Measurements from ENCODE around the gene RNFT2. TPM values are rescaled to one million over a fixed set of nuclear protein-coding genes. Genes with fewer than 3 reads are reported as not detected.

Gene RNFT2
- total RNA-seq, 4 donors from 2014 or later: 0.31 to 0.54 TPM; not detected in 2

DNA sequence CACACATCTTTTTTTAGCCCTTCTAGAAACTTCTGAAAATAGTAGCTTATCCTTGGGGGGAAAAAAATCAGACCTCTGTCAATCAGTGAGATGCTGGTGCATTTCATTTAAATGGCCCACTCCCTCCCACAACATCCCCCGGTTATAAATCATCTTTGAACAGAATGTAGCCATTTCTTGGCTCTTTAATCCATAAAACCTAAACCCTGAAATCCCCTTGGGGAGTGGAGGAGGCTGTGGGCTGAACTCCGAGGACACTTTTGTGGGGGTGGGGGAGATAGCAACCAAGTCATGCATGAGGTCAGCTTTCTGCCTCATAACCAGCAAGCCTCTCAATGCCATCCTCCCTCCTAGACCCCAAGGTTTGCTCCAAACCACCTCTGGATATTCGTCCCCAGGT is 122.1 kb downstream of the RNFT2 start:
- Histone ChIP-seq H3K9me3 (no peaks in the 10 kb centered on the region), H3K27ac (no peak overlapping the region), H3K36me3 (no peaks in the 10 kb centered on the region), H3K27me3 (peaks cover 71% of the 10 kb centered on the region), H3K4me1 (peaks cover 0 to 25% (median 0%) of the 10 kb centered on the region in 3 donors), H3K4me3 (peak overlapping the region in 1 of 2 donors; percentile 23)
- no peak for TF ChIP-seq POLR2AphosphoS5 (IDR thresholded peaks at IDR 0.05)
- TF ChIP-seq POLR2A (IDR thresholded peaks at IDR 0.05): no peak
- TF ChIP-seq EP300 (IDR thresholded peaks at IDR 0.05): no peak
- TF ChIP-seq, protein P1, sequence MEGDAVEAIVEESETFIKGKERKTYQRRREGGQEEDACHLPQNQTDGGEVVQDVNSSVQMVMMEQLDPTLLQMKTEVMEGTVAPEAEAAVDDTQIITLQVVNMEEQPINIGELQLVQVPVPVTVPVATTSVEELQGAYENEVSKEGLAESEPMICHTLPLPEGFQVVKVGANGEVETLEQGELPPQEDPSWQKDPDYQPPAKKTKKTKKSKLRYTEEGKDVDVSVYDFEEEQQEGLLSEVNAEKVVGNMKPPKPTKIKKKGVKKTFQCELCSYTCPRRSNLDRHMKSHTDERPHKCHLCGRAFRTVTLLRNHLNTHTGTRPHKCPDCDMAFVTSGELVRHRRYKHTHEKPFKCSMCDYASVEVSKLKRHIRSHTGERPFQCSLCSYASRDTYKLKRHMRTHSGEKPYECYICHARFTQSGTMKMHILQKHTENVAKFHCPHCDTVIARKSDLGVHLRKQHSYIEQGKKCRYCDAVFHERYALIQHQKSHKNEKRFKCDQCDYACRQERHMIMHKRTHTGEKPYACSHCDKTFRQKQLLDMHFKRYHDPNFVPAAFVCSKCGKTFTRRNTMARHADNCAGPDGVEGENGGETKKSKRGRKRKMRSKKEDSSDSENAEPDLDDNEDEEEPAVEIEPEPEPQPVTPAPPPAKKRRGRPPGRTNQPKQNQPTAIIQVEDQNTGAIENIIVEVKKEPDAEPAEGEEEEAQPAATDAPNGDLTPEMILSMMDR (IDR thresholded peaks at IDR 0.05): no peak
- WGBS, 2 donors (ENCODE audit: low coverage in 1 of 2): 49 to 64% methylated on average over 2 to 3 of the region's 3 CpGs
- ATAC-seq: no peak

DNA sequence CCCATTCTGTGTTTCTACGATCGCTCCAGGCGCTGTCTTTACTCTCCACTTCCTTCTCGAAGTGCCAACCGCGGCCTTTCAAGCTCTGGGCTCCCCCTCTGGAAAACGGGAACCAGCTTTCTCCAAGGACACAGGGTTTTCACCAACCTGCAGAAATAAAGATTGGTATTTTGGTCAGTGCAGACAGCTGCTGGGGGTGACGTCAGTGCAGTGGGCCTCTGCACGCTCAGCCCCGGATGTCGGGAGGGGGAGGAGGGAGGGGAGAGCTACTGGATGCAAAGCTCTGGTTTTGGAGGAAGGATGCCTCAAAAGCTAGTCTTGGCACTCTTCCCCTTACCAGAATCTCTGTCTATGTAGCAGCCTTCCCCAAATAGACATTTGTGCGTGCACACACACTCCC is 123.2 kb downstream of the RNFT2 start:
- H3K36me3 ChIP-seq: no peaks in the 10 kb centered on the region
- TF ChIP-seq, protein P1 (IDR thresholded peaks at IDR 0.05): no peak
- no peak for TF ChIP-seq EP300 (IDR thresholded peaks at IDR 0.05)
- TF ChIP-seq POLR2A (IDR thresholded peaks at IDR 0.05): no peak
- no peak for TF ChIP-seq POLR2AphosphoS5 (IDR thresholded peaks at IDR 0.05)
- ATAC-seq: no peak
- H3K27ac ChIP-seq: no peak overlapping the region
- no peak overlapping the region for H3K4me3 ChIP-seq
- 44 to 52% methylated on average over 5 to 7 of the region's 12 CpGs for WGBS, 2 donors (ENCODE audit: low coverage in 1 of 2)
- H3K4me1 ChIP-seq: peaks cover 0 to 26% (median 0%) of the 10 kb centered on the region in 3 donors
- no peaks in the 10 kb centered on the region for H3K9me3 ChIP-seq
- H3K27me3 ChIP-seq: peaks cover 61% of the 10 kb centered on the region

DNA sequence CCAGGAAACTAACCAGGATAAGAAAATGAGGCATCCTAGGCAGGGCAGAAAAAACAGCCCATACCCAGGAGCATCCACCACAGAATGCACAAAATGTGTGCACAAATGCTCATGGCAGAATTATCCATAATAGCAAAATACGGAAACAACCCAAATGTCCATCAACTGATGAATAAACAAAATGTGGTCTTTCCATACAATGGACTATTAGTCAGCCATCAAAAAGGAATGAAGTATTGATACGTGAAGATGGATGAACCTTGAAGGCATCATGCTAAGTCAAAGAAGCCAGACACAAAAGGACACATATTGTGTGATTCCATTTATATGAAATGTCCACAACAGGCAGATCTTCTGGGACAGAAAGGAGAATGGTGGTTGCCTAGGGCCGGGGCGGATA is 124.1 kb downstream of the RNFT2 start:
- ATAC-seq: no peak
- H3K27me3 ChIP-seq: peaks cover 52% of the 10 kb centered on the region
- H3K36me3 ChIP-seq: no peaks in the 10 kb centered on the region
- H3K9me3 ChIP-seq: no peaks in the 10 kb centered on the region
- no peak overlapping the region for H3K27ac ChIP-seq
- WGBS, 2 donors (ENCODE audit: low coverage in 1 of 2): 89 to 95% methylated on average over 4 of the region's 4 CpGs
- TF ChIP-seq POLR2AphosphoS5 (IDR thresholded peaks at IDR 0.05) (no peak), EP300 (IDR thresholded peaks at IDR 0.05) (no peak), POLR2A (IDR thresholded peaks at IDR 0.05) (no peak)
- TF ChIP-seq, protein P1 (IDR thresholded peaks at IDR 0.05): no peak
- H3K4me3 ChIP-seq: no peak overlapping the region
- peaks cover 0 to 26% (median 0%) of the 10 kb centered on the region in 3 donors for H3K4me1 ChIP-seq

DNA sequence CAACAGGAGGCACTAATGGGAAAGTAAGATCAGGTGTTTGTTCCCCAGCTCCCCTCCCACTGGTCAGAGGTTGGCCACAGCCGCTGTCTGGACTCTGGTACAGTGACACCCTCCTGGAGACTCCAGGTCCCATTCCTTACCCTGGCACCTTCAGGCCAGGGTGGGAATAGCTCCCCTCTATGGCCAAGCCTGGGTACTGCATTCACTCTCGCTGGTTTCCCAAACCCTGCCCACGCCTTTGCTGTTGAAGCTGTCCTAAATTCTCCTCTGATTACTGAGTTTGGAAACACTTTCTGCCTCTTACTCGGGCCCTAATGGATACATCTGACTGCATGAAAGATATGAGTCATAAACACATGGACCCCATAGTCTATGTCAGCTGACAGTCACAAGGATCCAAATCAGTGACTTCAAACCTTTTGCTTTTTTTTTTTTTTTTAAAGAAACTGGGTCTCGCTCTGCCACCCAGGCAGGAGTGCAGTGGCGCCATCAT is 125.2 kb downstream of the RNFT2 start:
- no peak for TF ChIP-seq POLR2A (IDR thresholded peaks at IDR 0.05)
- TF ChIP-seq, protein P1 (IDR thresholded peaks at IDR 0.05): peak in 1 of 4 experiments; percentile 13
- TF ChIP-seq POLR2AphosphoS5 (IDR thresholded peaks at IDR 0.05): no peak
- TF ChIP-seq EP300 (IDR thresholded peaks at IDR 0.05): no peak
- 20 to 45% methylated on average over 1 to 6 of the region's 6 CpGs for WGBS, 2 donors (ENCODE audit: low coverage in 1 of 2)

More for the DNA sequence above, 125.2 kb downstream of the RNFT2 start:
- Histone ChIP-seq H3K27ac (no peak overlapping the region), H3K4me1 (peaks cover 0 to 26% (median 0%) of the 10 kb centered on the region in 3 donors), H3K27me3 (peaks cover 41% of the 10 kb centered on the region), H3K36me3 (no peaks in the 10 kb centered on the region), H3K9me3 (no peaks in the 10 kb centered on the region), H3K4me3 (no peak overlapping the region)
- no peak for ATAC-seq

Data from gastroesophageal sphincter (tissue), 4 donors.